Measurements from ENCODE around the gene APOL6.

GRCh38 chr22:35703861-35704584 lies 55.8 kb downstream of the APOL6 start:
- no peak for TF ChIP-seq POLR2A (IDR thresholded peaks at IDR 0.05; ENCODE audit: low read length)
- TF ChIP-seq GATA1 (IDR thresholded peaks at IDR 0.05; ENCODE audit: low read depth, low read length) = no peak
